Right forelimb (tissue), 1 donor: ENCODE data around the gene BCR.
"Not testable (repeated sequence)": the region's sequence is repeated elsewhere in the genome, so short reads cannot be mapped to it uniquely, and the experiment has no call there.

ENCODE experiments used
- DNase-seq: peaks from one replicate; pipeline ENCODE4 v3.0.0-alpha.2; 2018

The BCR gene

DNA sequence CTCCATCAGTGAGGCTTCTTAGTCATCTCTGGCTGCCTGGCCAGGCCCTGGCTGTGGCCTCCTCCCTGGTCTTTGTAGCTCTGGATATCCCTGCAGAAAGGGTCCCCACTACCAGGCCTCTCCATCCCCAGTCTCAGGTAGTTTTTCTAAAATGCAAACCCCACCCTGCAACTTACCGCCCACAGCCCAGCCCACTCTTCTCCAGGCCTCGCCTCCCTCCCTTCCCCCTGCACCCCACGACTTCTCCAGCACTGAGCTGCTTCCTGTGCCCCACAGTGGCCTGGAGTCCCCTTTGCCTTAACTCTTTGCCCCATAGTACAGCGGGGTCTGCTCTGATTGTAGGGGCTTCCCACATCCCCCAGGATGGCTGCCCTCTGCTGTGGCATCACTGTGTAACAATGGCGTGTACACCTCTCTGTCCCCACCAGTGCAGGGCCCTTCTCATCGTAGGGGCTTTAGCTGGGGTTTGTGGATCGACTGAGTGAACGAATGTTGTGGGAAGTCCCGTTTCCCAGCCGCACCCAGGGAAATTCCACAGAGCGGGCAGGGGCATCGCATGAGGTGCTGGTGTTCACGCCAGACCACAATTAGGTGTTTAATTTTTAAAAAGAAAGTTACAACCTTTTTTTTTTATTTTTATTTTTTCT is 111.6 kb downstream of the BCR start:
- no peak for DNase-seq

DNA sequence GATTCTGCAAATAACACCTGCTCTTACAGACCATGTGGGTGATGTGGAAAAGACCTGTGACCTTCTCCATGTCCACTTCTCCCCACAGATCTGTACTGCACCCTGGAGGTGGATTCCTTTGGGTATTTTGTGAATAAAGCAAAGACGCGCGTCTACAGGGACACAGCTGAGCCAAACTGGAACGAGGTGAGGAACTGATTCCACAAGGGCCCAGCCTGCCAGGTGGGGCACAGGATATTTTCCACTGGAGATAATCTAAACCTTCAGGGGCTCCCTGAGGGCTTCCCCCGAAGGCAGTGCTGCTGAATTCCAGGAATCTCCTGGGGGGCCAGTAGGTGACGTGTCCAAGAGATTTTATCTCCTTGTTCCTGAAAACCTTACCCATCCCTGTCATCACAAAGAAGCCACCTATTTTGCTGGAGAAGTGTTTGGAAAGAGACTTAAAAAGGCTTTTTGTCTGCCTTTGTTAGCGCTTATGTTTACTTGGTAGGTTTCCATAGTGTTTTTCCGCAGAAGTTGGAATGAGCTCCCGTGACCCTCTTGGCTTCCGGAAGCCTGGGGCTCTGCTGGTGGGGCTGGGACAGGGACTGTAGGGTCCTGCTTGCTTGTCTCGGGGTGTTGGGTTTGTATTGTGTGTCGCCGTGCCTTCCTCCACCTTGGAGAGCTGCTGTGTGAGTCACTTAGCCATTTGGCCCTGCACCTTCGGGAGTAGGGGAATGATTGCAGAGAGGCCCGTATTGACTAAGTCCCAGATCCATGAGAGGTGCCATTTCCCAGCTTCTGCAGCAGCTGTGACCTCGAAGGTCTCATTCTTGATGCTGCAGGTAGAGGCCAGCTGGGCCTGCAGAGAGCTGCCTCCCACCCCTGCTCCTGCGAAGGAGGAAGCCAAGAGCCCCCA is 112.4 kb downstream of the BCR start:
- no peak for DNase-seq

DNA sequence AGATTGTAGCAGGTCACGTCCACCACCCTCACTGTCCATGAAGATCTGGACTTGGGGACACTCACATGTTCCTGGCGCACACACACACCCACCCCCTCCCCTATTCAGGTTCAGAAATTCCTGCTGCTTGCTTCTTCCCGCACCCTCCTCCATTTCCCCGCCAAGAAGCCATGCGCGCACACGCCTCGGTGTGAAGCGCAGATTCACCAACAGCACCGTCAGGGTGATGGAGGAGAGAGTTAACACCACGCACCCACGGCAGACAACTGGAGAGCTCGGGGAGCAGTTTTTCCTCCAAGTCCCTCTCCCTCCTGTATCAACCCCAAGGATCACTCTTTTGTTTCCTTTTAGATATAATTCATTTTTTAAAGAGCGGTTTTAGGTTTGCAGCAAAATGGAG is 113.4 kb downstream of the BCR start:
- DNase-seq: no peak

DNA sequence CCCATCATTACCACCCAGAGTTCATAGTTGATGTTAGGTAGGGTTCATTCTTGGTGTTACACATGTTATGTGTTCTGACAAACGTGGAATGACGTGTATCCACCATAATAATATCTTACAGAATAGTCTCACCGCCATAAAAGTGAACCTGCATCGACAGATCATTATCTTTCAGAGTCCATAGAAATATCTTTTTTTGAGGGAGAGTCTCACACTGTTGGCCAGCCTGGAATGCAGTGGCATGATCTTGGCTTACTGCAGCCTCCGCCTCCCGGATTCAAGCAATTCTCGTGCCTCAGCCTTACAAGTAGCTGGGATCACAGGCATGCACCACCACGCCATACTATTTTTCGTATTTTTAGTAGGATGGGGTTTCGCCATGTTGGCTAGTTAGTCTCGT is 113.9 kb downstream of the BCR start:
- DNase-seq: no peak

DNA sequence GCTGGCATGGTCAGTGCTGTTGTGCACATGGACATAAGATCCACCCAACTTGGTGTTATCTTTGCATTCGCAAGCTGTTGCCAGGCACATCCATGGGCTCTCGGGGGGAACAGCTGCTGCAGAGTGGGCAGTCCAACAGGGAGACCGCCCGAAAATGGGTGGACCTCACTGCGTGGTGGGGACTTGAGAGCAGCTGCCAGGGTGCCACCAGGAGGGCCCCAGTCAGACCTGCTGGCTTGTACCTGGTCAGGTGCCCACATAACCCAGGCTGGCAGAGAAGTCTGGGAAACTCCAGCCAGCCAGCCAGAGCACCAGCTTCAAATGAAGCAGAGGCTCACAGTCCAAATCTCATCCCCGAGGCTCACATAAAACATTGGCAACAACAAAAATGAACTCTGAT is 120.2 kb downstream of the BCR start:
- no peak for DNase-seq

DNA sequence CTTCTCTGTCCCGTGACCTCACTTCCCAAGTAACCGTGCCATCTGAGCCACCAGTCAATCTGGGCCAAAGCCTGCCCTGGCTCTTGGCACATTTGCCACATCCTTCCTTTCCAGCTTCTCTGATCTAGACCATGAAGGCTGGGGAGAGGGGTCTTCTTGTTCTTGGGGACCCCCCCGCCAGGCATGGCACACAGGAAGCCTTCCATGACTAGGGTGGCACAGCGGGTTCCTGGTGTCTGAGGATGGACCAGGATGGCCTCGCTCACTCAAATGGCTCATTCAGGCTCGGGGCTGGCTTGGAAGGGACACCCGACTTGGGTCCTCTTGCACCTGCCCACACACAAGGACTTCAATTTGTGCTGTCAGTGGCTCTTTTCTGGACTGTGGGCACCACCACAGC is 121.3 kb downstream of the BCR start:
- no peak for DNase-seq

DNA sequence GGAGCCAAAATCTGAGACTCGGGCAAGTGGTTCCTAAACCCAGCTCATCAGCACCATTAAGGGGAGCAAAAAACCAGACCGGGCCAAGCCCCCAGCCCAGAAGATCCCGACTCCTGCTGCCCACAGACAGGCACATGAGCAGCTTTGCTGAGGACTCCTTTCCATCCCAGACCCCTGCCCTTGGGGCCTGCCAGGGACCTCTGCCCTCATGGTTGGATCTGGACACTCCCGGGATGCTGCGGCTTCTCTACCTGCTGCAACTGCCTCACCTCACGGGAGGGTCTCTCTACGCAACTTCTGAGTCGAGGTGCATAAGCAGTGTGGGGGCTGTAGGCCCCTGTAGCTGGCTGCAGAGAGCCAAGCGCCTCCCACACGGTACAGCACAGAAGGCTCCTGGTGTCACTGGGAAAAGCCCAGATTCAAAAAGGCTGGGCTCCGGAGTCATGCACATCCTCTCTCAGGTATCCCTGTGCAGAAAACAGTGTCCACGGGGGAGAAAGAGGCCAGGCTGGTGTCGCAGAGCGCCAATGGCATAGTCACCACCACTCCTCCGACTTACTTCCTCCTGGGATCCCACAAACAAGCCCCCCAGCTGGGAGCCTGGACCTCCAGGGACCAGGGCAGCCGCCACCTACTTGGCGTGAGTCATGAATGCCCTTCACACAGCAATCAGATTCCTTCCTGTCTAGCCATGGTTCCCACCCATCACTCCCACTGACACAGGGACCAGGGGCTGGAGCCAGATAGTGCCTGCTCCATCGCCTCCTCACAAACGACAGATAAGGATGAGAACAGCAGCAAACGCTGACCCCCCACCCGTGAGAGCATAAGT is 122.1 kb downstream of the BCR start:
- DNase-seq: no peak

DNA sequence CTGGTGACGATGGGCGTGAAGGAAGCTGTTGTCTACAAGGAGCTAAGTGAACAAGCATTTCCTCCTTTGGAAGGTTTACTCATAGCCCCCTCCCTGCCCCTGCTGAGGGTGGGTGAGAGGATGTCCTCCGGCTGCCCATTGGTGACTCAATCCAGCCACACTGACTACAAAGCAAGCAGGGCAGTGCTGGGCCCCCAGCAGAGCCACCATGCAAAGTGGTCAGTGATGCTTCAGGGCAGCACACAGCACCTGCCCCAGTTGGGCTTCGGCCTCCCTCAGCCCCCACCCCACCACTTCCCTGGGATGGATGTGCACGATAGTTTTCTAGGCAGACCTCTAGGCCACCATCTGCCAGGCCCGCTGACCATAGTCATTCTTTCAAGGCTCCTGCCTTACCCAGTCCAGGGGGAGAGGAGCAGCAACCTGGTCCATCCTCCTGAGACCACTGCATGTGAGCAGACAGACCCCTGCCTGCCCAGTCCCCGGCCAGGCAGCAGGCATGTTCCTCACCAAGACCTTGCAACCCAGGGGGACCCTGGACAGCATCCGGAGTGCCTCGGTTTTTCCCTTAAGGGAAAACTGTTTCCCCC is 125.1 kb downstream of the BCR start:
- DNase-seq: peak; percentile 44

DNA sequence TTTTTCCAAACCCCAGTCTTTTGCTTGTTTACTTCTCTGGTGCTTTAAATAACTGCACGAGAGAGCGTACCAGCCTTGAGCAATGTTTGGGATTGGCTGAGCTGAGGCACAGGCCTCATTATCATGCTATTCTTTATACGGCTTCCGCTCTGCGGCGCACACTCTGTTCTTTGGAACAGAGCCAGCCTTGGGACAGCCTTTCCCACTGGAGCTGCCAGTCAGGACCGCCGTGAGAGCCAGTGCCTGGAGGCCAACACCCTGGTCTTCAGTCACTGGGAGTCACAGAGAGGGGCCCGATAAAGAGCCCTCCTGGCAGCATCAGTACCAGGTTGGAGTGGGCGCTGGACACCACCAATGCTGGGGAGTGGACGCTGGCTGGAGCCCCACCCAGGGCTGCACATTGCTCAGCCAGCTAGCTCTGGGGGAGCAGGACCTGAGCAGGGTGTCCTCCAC is 125.6 kb downstream of the BCR start:
- peak; percentile 35 for DNase-seq

DNA sequence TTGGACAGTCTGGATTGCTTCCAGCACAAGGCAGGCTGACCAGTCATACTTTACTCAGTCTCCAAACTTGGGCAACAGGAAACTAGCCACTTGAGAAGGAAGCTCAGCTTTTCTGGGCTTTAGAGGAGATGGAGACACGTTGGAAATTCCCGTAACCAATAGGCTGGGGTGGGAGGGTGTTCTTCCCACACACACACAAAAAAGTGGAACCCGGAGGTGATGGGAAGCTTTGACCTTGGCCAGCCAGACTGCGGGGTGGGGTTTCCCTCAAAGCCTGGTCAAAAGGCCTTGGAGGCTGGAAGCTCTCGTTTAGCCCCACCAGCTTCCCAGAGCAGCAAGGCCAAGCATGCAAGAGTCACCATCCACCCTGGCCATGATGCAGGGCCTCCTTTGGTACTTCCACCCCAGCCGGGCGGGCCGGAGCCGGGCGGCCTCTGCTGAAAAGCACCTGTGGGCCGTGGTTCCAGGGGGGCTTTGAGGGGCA is 126.2 kb downstream of the BCR start:
- DNase-seq: no peak

DNA sequence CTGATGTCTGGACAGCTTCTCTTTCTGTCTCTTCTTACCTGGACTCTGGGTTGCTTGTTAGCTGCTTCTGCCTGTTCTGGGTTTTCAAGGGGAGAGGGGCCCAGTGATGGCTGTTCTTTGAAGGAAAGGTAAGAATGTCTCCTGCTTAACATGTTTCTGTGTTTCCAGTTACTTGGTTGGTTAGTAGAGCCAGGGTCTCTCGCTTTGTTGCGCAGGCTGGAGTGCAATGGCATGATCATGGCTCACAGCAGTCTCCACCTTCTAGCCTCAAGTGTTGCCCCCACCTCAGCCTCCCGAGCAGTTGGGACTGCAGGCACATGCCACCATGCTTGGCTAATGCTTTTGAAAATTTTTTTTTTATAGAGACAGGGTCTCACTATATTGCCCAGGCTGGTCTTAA is 126.6 kb downstream of the BCR start:
- DNase-seq: no peak

DNA sequence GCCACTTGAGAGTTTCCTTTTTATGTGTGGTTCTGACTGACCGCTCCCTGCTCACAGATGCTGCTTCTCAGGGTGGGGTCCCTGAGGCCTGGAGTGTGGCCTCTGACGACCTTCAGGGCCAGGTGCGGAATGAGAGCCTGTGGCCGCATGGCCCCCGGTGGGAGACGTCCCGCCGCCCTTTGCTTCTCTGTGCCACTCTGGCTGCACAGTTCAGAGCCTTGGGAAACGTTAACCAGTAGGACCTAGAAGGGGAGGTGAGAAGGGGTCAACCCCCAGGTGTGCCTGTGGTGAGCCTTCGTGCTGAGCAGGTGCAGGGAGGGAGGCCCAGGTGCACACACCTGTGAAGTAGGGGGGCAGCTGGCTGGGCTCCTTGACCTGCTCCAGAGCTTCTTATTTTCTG is 127.2 kb downstream of the BCR start:
- DNase-seq: not testable (repeated sequence)

DNA sequence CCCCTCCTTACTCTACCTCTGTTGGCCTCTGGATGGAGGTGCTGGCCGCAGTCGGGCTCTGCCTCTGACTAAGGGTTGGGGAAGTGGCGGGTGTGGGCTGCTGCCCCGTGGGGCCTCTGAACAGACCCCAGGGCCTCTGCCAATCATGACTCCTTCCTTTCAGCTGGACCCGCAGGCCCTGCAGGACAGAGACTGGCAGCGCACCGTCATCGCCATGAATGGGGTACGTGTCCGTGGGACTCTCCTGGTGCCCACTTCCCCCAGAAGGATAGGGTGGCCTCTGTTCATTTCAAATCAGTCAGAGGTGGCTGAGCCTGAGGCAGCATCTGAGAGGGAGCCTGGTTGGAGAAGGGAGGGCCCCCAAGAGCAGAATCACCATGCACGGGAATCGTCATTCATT is 129.0 kb downstream of the BCR start:
- DNase-seq: not testable (repeated sequence)

DNA sequence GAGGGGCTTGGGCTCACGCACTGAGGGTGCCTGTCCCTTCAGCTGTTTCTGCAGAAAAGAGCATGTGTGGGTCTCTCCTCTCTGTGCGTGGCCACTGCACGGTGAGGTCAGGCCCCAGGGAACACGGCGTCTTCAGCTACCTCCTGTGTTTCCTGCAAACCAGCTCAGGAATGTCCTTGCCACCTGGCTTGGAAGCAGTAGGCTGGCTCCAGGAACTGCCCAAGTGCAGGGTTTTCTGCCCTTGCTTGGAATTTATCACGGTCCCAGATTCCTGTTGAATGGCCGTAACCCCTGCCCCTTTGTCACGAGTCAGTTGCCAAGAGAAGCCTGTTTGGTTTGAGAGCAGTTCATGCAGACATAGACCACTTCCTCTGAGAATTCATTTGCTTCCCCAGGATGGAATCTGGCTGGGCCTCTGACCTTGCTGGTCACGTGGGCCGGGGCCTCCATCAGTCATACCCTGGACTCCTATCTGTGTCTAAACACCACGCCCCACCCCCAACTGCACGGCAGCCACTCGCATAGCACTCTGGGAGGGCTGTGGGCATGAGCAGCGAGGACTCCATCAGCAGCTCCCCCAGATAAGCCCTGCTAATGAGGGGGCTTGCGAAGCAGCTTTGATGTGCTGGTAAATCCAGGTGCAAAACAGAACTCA is 130.3 kb downstream of the BCR start:
- DNase-seq: not testable (repeated sequence)

DNA sequence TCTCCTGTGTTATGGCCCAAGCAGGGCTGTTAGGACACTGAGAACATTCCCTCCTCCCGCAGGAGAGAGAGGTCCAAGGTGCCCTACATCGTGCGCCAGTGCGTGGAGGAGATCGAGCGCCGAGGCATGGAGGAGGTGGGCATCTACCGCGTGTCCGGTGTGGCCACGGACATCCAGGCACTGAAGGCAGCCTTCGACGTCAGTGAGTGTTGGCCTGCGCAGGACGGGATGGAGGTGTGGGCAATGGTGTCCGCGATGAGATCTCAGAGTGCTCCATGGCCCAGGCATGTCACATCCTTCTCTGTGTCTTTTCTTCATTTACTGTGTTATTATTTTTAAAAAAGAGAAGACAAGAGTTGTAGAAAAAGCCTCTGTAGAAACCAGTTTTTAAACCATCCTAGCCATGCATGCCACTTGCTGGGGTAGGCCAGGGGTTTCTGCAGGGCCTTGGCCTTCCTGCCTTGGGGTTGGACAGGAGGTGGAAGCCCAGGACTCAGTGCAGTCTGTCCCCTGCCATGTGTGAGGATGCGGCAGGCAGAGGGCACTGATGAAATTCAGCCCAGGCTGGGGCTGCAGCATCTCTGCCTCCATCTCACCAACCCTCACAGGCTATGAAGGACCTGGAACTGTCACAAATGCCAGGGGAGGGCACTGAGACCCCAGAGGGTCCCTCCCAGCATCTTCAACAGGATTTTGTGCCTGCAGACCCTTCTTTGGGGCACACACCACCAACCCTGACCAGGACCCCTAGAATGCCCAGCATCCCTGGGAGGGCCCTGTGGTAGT is 131.5 kb downstream of the BCR start:
- DNase-seq: not testable (repeated sequence)

DNA sequence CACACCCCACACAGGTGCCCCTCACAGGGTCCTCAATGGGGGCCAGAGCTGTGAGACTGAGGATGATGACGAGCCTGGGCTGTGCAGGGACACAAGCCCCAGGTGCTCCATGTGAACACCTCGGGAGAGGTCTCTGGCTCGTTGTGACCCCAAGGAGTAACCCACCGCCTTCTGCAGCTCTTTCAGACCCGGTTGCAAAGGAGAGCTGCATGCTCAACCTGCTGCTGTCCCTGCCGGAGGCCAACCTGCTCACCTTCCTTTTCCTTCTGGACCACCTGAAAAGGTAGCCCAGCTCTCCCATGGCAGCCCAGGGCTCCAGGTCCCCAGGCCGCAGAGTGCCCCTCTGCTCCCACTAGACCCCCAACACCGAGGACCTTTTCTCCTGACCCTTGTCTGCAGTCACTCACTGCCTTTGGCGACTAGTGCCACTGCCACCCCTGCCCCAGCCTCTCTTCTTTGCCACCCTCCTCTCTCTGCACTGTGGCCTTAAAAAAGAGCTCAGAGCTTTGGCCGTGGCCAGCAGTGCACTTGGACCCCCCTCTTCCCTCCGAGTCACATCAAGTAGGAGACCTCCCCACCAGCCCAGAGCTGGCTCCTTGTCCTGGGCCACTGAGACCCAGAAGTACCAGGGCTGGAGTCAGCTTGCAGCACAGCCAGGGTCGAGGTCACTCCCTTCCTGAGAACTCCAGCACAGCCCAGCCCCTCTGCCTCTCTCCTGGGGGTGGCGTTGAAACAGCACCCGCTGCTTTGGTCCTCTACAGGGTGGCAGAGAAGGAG is 133.7 kb downstream of the BCR start:
- no peak for DNase-seq

DNA sequence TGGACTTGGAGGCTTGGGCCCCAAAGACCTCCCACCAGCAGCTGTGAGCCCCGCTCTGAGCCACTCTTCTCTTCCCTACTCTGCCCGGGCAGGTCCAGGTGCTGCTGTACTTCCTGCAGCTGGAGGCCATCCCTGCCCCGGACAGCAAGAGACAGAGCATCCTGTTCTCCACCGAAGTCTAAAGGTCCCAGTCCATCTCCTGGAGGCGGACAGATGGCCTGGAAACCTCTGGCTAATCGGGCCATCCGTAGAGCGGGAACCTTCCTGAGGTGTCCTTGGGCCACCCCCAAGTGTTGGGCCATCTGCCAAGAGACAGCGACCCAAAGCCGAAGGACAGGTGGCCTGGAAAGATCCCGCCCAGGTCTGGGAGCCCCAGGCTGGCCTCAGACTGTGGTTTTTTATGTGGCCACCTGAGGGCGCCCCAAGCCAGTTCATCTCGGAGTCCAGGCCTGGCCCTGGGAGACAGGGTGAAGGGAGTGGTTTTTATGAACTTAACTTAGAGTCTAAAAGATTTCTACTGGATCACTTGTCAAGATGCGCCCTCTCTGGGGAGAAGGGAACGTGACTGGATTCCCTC is 135.1 kb downstream of the BCR start:
- DNase-seq: peak; percentile 83

DNA sequence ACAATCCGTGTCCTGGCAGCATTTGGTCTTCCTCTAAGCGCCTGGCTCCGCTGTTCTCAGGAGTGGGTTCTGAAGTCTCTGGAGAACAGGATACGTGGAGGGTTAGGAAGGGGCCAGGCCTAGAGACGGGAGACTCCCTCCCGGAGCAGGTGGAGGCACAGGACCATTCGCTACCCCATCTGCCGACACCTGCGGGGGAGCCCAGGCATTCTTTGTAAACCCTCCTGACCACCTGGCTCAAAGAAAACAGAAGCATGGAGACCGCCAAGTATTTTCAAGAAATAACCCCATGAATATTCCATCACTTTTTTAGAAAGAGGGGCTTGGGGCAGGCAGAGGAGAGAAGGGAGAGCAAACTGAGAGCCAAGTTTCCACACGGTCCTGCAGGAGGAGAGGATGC is 136.3 kb downstream of the BCR start:
- DNase-seq: not testable (repeated sequence)

DNA sequence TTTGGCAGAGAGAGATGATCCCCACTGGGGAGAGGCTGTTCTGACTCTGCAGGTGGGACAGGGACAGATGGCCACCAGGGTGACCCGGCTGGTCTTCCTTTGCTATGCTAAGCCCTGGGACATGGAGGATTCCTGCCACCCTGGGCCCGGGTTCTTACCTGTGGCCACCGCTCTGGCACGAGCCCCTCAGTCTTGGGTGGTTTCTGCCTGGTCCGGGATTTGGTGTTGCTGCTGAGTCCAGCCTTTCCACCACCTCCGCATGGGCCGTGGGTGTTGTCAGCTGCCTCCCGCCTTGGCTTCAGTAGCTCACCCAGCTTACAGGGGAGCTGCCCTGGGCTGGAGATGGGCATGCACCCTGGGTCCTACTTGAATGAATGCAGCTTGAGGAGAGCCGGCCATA is 138.0 kb downstream of the BCR start:
- DNase-seq: not testable (repeated sequence)

DNA sequence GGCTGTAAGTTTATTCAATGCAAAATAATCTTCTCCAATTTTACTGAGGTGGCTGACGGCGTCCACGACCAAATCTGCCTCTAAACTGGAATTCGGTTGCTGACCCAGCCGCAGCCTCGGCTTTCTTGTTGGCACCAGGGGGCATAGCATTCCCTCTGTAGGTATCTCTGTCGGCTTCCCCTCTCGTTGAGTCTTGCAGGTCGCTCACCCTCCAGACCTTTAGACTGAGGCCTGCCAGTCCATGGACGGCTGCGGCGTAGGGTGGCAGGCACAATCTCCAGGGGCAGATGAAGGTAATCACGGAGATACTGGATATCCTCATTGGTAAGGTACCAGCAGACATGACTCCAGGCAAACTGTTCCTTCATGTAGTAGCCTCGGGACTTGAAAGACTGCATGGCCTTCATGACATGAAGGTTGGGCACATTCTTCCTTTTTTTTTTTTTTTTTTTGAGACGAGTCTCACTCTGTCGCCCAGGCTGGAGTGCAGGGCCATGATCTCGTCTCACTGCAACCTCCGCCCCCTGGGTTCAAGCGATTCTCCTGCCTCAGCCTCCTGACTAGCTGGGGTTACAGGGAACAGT is 142.3 kb downstream of the BCR start:
- DNase-seq: not testable (repeated sequence)
